Parathyroid adenoma (tissue), 2 donors: ENCODE results near the gene TNFRSF21.
A peak's percentile ranks its signal among the peaks of the same experiment; 100 is the strongest.

Experiments
- H2AFZ ChIP-seq: fragments of 300-600 bp; sonication (generic); one replicate; pipeline ENCODE4 v1.7.0; 2017; ENCODE audit warnings: antibody characterized with exemption, mild to moderate bottlenecking
- H3K27ac ChIP-seq: fragments of 300-600 bp; sonication (generic); one replicate; pipeline ENCODE4 v1.7.0; 2017
- H3K27me3 ChIP-seq: fragments of 300-600 bp; sonication (generic); one replicate; pipeline ENCODE4 v1.7.0; 2017; ENCODE audit warnings: low read length; ENCODE audit not compliant: control insufficient read depth, insufficient read depth
- H3K36me3 ChIP-seq: fragments of 300-600 bp; sonication (generic); one replicate; pipeline ENCODE4 v1.7.0; 2017; ENCODE audit warnings: low read length; ENCODE audit not compliant: control insufficient read depth, insufficient read depth
- H3K4me1 ChIP-seq: fragments of 300-600 bp; sonication (generic); one replicate; pipeline ENCODE4 v1.7.0; 2017; ENCODE audit warnings: control low read depth
- H3K4me2 ChIP-seq: fragments of 300-600 bp; sonication (generic); one replicate; pipeline ENCODE4 v1.7.0; 2017; ENCODE audit warnings: low read length
- H3K4me3 ChIP-seq: fragments of 300-600 bp; sonication (generic); one replicate; pipeline ENCODE4 v1.7.0; 2017; ENCODE audit warnings: low read depth, low read length
- H3K79me2 ChIP-seq: fragments of 300-600 bp; sonication (generic); one replicate; pipeline ENCODE4 v1.7.0; 2017; ENCODE audit warnings: control low read depth
- H3K9ac ChIP-seq: fragments of 300-600 bp; sonication (generic); one replicate; pipeline ENCODE4 v1.7.0; 2017; ENCODE audit warnings: mild to moderate bottlenecking
- H3K9me3 ChIP-seq: fragments of 300-600 bp; sonication (generic); one replicate; pipeline ENCODE4 v1.7.0; 2017; ENCODE audit warnings: low read length; ENCODE audit not compliant: control insufficient read depth
- TF ChIP-seq, protein P1 (sequence below): fragments of 300-600 bp; sonication (generic); IDR thresholded peaks from one replicate; pipeline ENCODE4 v1.7.0; 2017; ENCODE audit warnings: antibody characterized with exemption, mild to moderate bottlenecking
- donor health status: primary hyperparathyroidism.

The TNFRSF21 gene

GRCh38 chr6:47308198-47308517, 1.5 kb downstream of the TNFRSF21 start:
- Histone ChIP-seq H3K79me2 (peaks cover 10% of the 10 kb centered on the region), H3K4me3 (peak overlapping the region; percentile 66), H3K4me2 (peak overlapping the region; percentile 68), H2AFZ (peak overlapping the region; percentile 6), H3K9me3 (no peaks in the 10 kb centered on the region), H3K4me1 (peaks cover 4% of the 10 kb centered on the region), H3K36me3 (no peaks in the 10 kb centered on the region), H3K9ac (no peak overlapping the region), H3K27ac (no peak overlapping the region), H3K27me3 (no peaks in the 10 kb centered on the region)
- TF ChIP-seq, protein P1, sequence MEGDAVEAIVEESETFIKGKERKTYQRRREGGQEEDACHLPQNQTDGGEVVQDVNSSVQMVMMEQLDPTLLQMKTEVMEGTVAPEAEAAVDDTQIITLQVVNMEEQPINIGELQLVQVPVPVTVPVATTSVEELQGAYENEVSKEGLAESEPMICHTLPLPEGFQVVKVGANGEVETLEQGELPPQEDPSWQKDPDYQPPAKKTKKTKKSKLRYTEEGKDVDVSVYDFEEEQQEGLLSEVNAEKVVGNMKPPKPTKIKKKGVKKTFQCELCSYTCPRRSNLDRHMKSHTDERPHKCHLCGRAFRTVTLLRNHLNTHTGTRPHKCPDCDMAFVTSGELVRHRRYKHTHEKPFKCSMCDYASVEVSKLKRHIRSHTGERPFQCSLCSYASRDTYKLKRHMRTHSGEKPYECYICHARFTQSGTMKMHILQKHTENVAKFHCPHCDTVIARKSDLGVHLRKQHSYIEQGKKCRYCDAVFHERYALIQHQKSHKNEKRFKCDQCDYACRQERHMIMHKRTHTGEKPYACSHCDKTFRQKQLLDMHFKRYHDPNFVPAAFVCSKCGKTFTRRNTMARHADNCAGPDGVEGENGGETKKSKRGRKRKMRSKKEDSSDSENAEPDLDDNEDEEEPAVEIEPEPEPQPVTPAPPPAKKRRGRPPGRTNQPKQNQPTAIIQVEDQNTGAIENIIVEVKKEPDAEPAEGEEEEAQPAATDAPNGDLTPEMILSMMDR: no peak

DNA sequence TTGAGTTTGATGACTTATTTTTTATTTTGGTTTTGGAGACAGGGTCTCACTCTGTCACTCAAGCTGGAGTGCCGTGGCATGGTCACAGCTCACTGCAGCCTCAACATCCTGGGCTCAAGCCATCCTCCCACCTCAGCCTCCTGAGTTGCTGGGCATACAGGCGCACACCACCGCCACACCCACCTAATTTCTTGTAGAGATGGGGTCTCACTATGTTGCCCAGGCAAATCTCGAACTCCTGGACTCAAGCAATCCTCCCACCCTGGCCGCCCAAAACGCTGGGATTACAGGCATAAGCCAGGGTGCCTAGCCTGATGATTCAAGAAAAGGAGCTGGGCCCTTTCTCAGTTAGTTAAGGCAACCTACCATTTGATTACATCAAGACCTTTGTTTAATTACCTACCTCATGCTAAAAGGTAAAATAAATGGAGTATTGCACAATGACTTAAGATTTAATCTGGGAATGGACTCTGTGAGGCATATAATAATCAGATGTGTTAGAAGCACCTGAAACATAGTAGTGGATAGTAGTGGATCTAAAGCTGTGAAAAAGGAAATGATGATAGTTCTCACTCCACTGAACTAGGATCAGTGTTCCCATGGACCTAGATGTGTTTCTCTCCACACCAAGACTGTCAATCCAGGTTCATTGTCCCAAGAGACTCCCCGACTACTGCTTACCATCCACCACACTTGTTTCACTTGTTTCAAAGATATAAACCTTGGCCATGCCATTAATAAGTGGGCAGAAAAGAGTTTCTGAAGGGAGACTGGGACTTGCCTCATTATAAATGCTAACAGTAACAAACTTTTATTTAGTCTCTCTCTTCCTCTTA, 2.1 kb downstream of the TNFRSF21 start:
- Histone ChIP-seq H3K27ac (no peak overlapping the region), H3K4me1 (peaks cover 4% of the 10 kb centered on the region), H3K4me3 (peak overlapping the region; percentile 66), H2AFZ (peak overlapping the region; percentile 6), H3K79me2 (peaks cover 10% of the 10 kb centered on the region), H3K4me2 (peak overlapping the region; percentile 68), H3K9ac (no peak overlapping the region), H3K36me3 (no peaks in the 10 kb centered on the region), H3K27me3 (no peaks in the 10 kb centered on the region), H3K9me3 (no peaks in the 10 kb centered on the region)
- TF ChIP-seq, protein P1: no peak

DNA sequence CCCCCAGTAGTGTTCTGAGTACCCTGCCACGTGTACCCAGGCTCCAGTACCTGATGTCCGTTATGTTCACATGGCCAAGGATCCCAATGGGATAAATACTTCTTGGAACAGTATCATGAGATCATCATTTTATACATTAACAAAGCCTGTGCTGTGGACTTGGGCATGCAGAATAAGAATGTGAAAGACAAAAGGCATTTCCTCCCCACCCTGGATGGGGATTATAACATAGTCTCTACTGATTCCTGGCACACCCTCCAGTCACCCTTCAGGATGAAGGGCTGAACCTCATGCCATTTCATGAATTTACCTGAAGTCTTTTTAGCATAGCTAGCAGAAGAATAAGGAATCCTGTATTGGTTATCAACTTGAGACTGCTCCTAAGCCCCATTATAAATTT, 2.8 kb downstream of the TNFRSF21 start:
- peaks cover 4% of the 10 kb centered on the region for H3K4me1 ChIP-seq
- no peak overlapping the region for H3K9ac ChIP-seq
- no peak overlapping the region for H3K27ac ChIP-seq
- H3K4me3 ChIP-seq: no peak overlapping the region
- no peak overlapping the region for H2AFZ ChIP-seq
- TF ChIP-seq, protein P1: no peak
- no peaks in the 10 kb centered on the region for H3K27me3 ChIP-seq
- H3K79me2 ChIP-seq: peaks cover 10% of the 10 kb centered on the region
- no peak overlapping the region for H3K4me2 ChIP-seq
- no peaks in the 10 kb centered on the region for H3K9me3 ChIP-seq
- H3K36me3 ChIP-seq: no peaks in the 10 kb centered on the region

GRCh38 chr6:47303861-47304260, 5.8 kb downstream of the TNFRSF21 start:
- no peaks in the 10 kb centered on the region for H3K9me3 ChIP-seq
- no peak overlapping the region for H3K9ac ChIP-seq
- H2AFZ ChIP-seq: no peak overlapping the region
- no peak overlapping the region for H3K27ac ChIP-seq
- H3K4me3 ChIP-seq: no peak overlapping the region
- peaks cover 10% of the 10 kb centered on the region for H3K79me2 ChIP-seq
- H3K4me1 ChIP-seq: peaks cover 4% of the 10 kb centered on the region
- TF ChIP-seq, protein P1: no peak
- no peaks in the 10 kb centered on the region for H3K36me3 ChIP-seq
- H3K27me3 ChIP-seq: no peaks in the 10 kb centered on the region
- H3K4me2 ChIP-seq: no peak overlapping the region

DNA sequence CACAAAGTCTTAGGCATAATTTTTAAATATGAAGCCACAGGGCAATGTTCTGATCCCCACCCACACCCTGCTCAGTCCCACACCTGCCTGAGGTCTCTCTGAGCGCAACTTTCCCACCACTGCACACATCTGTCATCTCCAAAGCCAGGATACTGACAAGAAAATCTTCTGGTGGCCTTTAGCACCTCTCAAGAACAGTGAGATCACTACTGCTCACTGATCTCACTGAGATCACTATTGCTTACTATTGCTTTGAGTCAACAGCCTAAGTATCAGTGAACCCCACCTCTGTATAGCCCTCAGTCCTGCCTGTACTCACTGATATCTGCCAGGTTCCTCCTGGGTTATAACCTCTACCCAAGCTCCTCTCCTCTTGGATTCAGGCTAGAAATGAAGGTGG, 6.4 kb downstream of the TNFRSF21 start:
- Histone ChIP-seq H3K27ac (no peak overlapping the region), H3K36me3 (no peaks in the 10 kb centered on the region), H3K9ac (no peak overlapping the region), H3K4me1 (peaks cover 4% of the 10 kb centered on the region), H3K27me3 (no peaks in the 10 kb centered on the region), H3K4me2 (no peak overlapping the region), H2AFZ (no peak overlapping the region), H3K79me2 (peaks cover 10% of the 10 kb centered on the region), H3K4me3 (no peak overlapping the region), H3K9me3 (no peaks in the 10 kb centered on the region)
- TF ChIP-seq, protein P1: no peak
